ENCODE results near the gene EIPR1.

The EIPR1 gene

GRCh38 chr2:3145471-3146021, 232.1 kb downstream of the EIPR1 start:
- Mint-ChIP-seq H3K9me3 (no peaks in the 10 kb centered on the region), H3K4me1 (no peaks in the 10 kb centered on the region), H3K27ac (no peak overlapping the region), H3K27me3 (no peaks in the 10 kb centered on the region), H3K4me3 (no peak overlapping the region), H3K36me3 (ENCODE audit: low read depth) (no peaks in the 10 kb centered on the region)
- ATAC-seq (no peak), DNase-seq (no peak)

GRCh38 chr2:3144856-3145255, 232.8 kb downstream of the EIPR1 start:
- Mint-ChIP-seq H3K36me3 (ENCODE audit: low read depth) (no peaks in the 10 kb centered on the region), H3K4me1 (no peaks in the 10 kb centered on the region), H3K4me3 (no peak overlapping the region), H3K27me3 (no peaks in the 10 kb centered on the region), H3K27ac (no peak overlapping the region), H3K9me3 (no peaks in the 10 kb centered on the region)
- no peak for DNase-seq
- ATAC-seq = no peak

GRCh38 chr2:3143602-3144001, 234.0 kb downstream of the EIPR1 start:
- no peaks in the 10 kb centered on the region for H3K4me1 Mint-ChIP-seq
- ATAC-seq (no peak), DNase-seq (no peak)
- H3K9me3 Mint-ChIP-seq = no peaks in the 10 kb centered on the region
- no peaks in the 10 kb centered on the region for H3K27me3 Mint-ChIP-seq
- no peak overlapping the region for H3K4me3 Mint-ChIP-seq
- H3K27ac Mint-ChIP-seq = no peak overlapping the region
- H3K36me3 Mint-ChIP-seq (ENCODE audit: low read depth) = no peaks in the 10 kb centered on the region

GRCh38 chr2:3142961-3143571, 234.6 kb downstream of the EIPR1 start:
- ATAC-seq = no peak
- no peak for DNase-seq
- no peaks in the 10 kb centered on the region for H3K9me3 Mint-ChIP-seq
- no peaks in the 10 kb centered on the region for H3K4me1 Mint-ChIP-seq
- no peak overlapping the region for H3K27ac Mint-ChIP-seq
- H3K36me3 Mint-ChIP-seq (ENCODE audit: low read depth) = no peaks in the 10 kb centered on the region
- no peaks in the 10 kb centered on the region for H3K27me3 Mint-ChIP-seq
- no peak overlapping the region for H3K4me3 Mint-ChIP-seq

- H3K4me1 Mint-ChIP-seq = no peaks in the 10 kb centered on the region
- ATAC-seq = no peak
- H3K9me3 Mint-ChIP-seq = no peaks in the 10 kb centered on the region
- DNase-seq = no peak
- no peak overlapping the region for H3K4me3 Mint-ChIP-seq
- H3K36me3 Mint-ChIP-seq (ENCODE audit: low read depth) = no peaks in the 10 kb centered on the region
- H3K27me3 Mint-ChIP-seq = no peaks in the 10 kb centered on the region
- H3K27ac Mint-ChIP-seq = no peak overlapping the region
Measured at GRCh38 chr2:3142210-3142609, 235.4 kb downstream of the EIPR1 start.

- no peak for ATAC-seq
- H3K4me3 Mint-ChIP-seq = no peak overlapping the region
- H3K9me3 Mint-ChIP-seq = no peaks in the 10 kb centered on the region
- no peak for DNase-seq
- no peak overlapping the region for H3K27ac Mint-ChIP-seq
- no peaks in the 10 kb centered on the region for H3K4me1 Mint-ChIP-seq
- no peaks in the 10 kb centered on the region for H3K27me3 Mint-ChIP-seq
- H3K36me3 Mint-ChIP-seq (ENCODE audit: low read depth) = no peaks in the 10 kb centered on the region
Measured at GRCh38 chr2:3141696-3142095, 235.9 kb downstream of the EIPR1 start.

GRCh38 chr2:3139906-3140305, 237.7 kb downstream of the EIPR1 start:
- no peak for ATAC-seq
- H3K4me3 Mint-ChIP-seq = no peak overlapping the region
- H3K36me3 Mint-ChIP-seq (ENCODE audit: low read depth) = no peaks in the 10 kb centered on the region
- H3K9me3 Mint-ChIP-seq = peaks cover 8% of the 10 kb centered on the region
- H3K27me3 Mint-ChIP-seq = no peaks in the 10 kb centered on the region
- no peak overlapping the region for H3K27ac Mint-ChIP-seq
- H3K4me1 Mint-ChIP-seq = no peaks in the 10 kb centered on the region
- DNase-seq = no peak

Measured in activated naive CD8-positive, alpha-beta T cell treated with anti-CD3 and anti-CD28 coated beads, Interleukin-2, amount 50 U/mL, for 24 hours (primary cell).